Loucy (cell line): Measurements from ENCODE around the gene PLTP.

ENCODE experiments used
- H2AFZ ChIP-seq: fragments of 200-600 bp; sonication (generic); 2 replicates; pipeline ENCODE4 v1.6.0; 2016; ENCODE audit warnings: antibody characterized with exemption, mild to moderate bottlenecking, low read length, moderate library complexity
- H3F3A ChIP-seq: fragments of 200-600 bp; 2 replicates; pipeline ENCODE4 v1.6.0; 2016; ENCODE audit warnings: antibody characterized with exemption, low read depth, mild to moderate bottlenecking
- H3K27me3 ChIP-seq: fragments of 200-600 bp; sonication (generic); 2 replicates; pipeline ENCODE4 v1.6.1; 2014; ENCODE audit warnings: low read length, mild to moderate bottlenecking; ENCODE audit not compliant: insufficient read depth, poor library complexity, severe bottlenecking
- H3K36me3 ChIP-seq: fragments of 200-600 bp; sonication (generic); 2 replicates; pipeline ENCODE4 v1.6.1; 2016; ENCODE audit warnings: low read length; ENCODE audit not compliant: insufficient read depth
- H3K4me1 ChIP-seq: fragments of 200-600 bp; sonication (generic); 2 replicates; pipeline ENCODE4 v1.5.1; 2014; ENCODE audit warnings: low read length, mild to moderate bottlenecking; ENCODE audit not compliant: insufficient read depth, poor library complexity, severe bottlenecking
- H3K4me2 ChIP-seq: fragments of 200-600 bp; sonication (generic); 2 replicates; pipeline ENCODE4 v1.6.0; 2014; ENCODE audit warnings: antibody characterized with exemption, low read length, low read depth, mild to moderate bottlenecking; ENCODE audit not compliant: poor library complexity, severe bottlenecking
- H3K4me3 ChIP-seq: fragments of 200-600 bp; sonication (generic); 2 replicates; pipeline ENCODE4 v1.5.1; 2014; ENCODE audit warnings: low read length, mild to moderate bottlenecking, mixed read lengths; ENCODE audit not compliant: poor library complexity, severe bottlenecking
- H3K79me2 ChIP-seq: fragments of 200-600 bp; sonication (generic); 2 replicates; pipeline ENCODE4 v1.6.1; 2014; ENCODE audit warnings: low read length; ENCODE audit not compliant: insufficient read depth
- H3K9ac ChIP-seq: fragments of 200-600 bp; sonication (generic); 2 replicates; pipeline ENCODE4 v1.6.0; 2014; ENCODE audit warnings: mild to moderate bottlenecking, low read depth, low read length, moderate library complexity; ENCODE audit not compliant: poor library complexity, severe bottlenecking
- H3K9me2 ChIP-seq: fragments of 200-600 bp; sonication (generic); replicated peaks from 2 replicates; pipeline ENCODE4 v1.6.1; 2016; ENCODE audit warnings: low read depth, low read length, mixed read lengths
- H3K9me3 ChIP-seq: fragments of 200-600 bp; sonication (generic); 2 replicates; pipeline ENCODE4 v1.6.1; 2014; ENCODE audit warnings: mild to moderate bottlenecking, antibody characterized with exemption, low read length, low read depth; ENCODE audit not compliant: insufficient read depth
- H4K20me1 ChIP-seq: fragments of 200-600 bp; sonication (generic); 2 replicates; pipeline ENCODE4 v1.6.0; 2014; ENCODE audit warnings: antibody characterized with exemption, low read length, mild to moderate bottlenecking; ENCODE audit not compliant: insufficient read depth, poor library complexity, severe bottlenecking
- CTCF ChIP-seq: fragments of 200-600 bp; sonication (generic); conservative IDR thresholded peaks from 2 replicates; pipeline ENCODE4 v1.5.1; 2014; ENCODE audit warnings: mild to moderate bottlenecking, antibody characterized with exemption, low read length
- EZH2phosphoT487 ChIP-seq: fragments of 200-600 bp; IDR thresholded peaks from 2 replicates; pipeline ENCODE4 v1.6.1; 2018; ENCODE audit warnings: antibody characterized with exemption, mild to moderate bottlenecking, moderate library complexity, borderline replicate concordance

Gene PLTP

GRCh38 chr20:45867819-45868176 lies 44.2 kb downstream of the PLTP start:
- H2AFZ ChIP-seq, result no peak overlapping the region

GRCh38 chr20:45867136-45867818 lies 44.7 kb downstream of the PLTP start:
- 0 out of 2 replicates have a peak, but pooled peaks cover 3% of the 10 kb centered on the region for H3K79me2 ChIP-seq
- H3K9ac ChIP-seq, result no peak overlapping the region
- no peaks in the 10 kb centered on the region for H3K36me3 ChIP-seq
- no peaks in the 10 kb centered on the region for H3K9me2 ChIP-seq
- no peak for TF ChIP-seq CTCF
- TF ChIP-seq EZH2phosphoT487, result no peak
- no peaks in the 10 kb centered on the region for H4K20me1 ChIP-seq
- no peak overlapping the region for H3K4me3 ChIP-seq
- no peaks in the 10 kb centered on the region for H3K4me1 ChIP-seq
- H2AFZ ChIP-seq, result no peak overlapping the region
- H3F3A ChIP-seq, result no peaks in the 10 kb centered on the region
- no peaks in the 10 kb centered on the region for H3K27me3 ChIP-seq
- H3K4me2 ChIP-seq, result no peak overlapping the region
- H3K9me3 ChIP-seq, result no peaks in the 10 kb centered on the region

More at GRCh38 chr20:45867819-45868176, 44.2 kb downstream of the PLTP start:
- Histone ChIP-seq H3K27me3 (no peaks in the 10 kb centered on the region), H3K9ac (no peak overlapping the region), H3K4me2 (no peak overlapping the region), H3F3A (no peaks in the 10 kb centered on the region), H3K4me3 (no peak overlapping the region), H3K9me3 (no peaks in the 10 kb centered on the region), H3K36me3 (no peaks in the 10 kb centered on the region), H3K4me1 (no peaks in the 10 kb centered on the region), H3K79me2 (0 out of 2 replicates have a peak, but pooled peaks cover 3% of the 10 kb centered on the region), H3K9me2 (no peaks in the 10 kb centered on the region), H4K20me1 (no peaks in the 10 kb centered on the region)
- TF ChIP-seq EZH2phosphoT487 (no peak), CTCF (no peak)

GRCh38 chr20:45866454-45866853 lies 45.5 kb downstream of the PLTP start:
- Histone ChIP-seq H3K27me3 (no peaks in the 10 kb centered on the region), H4K20me1 (no peaks in the 10 kb centered on the region), H3K9me2 (no peaks in the 10 kb centered on the region), H3K79me2 (0 out of 2 replicates have a peak, but pooled peaks cover 3% of the 10 kb centered on the region), H3F3A (no peaks in the 10 kb centered on the region), H3K4me3 (no peak overlapping the region), H3K9me3 (no peaks in the 10 kb centered on the region), H3K4me1 (no peaks in the 10 kb centered on the region), H3K9ac (no peak overlapping the region), H3K36me3 (no peaks in the 10 kb centered on the region), H2AFZ (no peak overlapping the region), H3K4me2 (no peak overlapping the region)
- TF ChIP-seq EZH2phosphoT487 (no peak), CTCF (no peak)
